Kidney glomerular epithelial cell (primary cell): ENCODE results near the gene CHCHD10.

ENCODE experiments used
- DNase-seq: peaks from one replicate; lab custom pipeline; 2025; lab: John Stamatoyannopoulos, UW

The CHCHD10 gene

GRCh38 chr22:23787600-23787896 lies 19.8 kb upstream of the CHCHD10 start:
- no peak for DNase-seq

GRCh38 chr22:23786752-23787599 lies 19.2 kb upstream of the CHCHD10 start, which contains the start of gene SMARCB1:
TSS of gene SMARCB1 (plus strand) at chr22:23786966. CDS start at chr22:23787170, 204 bp downstream.
- peak; percentile 70 for DNase-seq

GRCh38 chr22:23786261-23786710 lies 18.5 kb upstream of the CHCHD10 start:
- no peak for DNase-seq

DNA sequence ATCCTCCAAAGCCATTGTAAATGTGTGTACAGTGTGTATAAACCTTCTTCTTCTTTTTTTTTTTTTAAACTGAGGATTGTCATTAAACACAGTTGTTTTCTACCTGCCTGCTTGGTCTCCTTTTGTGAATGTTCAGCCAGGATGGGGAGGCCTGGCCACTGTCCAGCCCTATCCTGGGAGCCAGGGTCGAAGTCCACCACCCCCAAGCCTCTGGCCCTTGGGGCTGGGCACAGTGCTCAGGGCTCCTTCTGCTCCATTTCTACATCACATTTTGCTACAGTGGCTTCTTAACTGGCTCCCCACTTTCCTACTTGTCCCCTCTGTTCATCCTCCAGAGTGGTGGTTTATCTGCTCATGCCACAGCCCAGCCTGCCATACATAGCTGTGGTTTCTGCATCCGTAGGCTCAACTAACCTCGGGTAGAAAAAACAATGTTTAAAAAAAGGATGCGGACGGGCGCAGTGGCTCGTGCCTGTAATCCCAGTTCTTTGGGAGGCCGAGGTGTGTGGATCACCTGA lies 16.5 kb upstream of the CHCHD10 start:
- no peak for DNase-seq

- no peak for DNase-seq
These were observed 15.7 kb upstream of the CHCHD10 start for GRCh38 chr22:23783265-23784150.

DNA sequence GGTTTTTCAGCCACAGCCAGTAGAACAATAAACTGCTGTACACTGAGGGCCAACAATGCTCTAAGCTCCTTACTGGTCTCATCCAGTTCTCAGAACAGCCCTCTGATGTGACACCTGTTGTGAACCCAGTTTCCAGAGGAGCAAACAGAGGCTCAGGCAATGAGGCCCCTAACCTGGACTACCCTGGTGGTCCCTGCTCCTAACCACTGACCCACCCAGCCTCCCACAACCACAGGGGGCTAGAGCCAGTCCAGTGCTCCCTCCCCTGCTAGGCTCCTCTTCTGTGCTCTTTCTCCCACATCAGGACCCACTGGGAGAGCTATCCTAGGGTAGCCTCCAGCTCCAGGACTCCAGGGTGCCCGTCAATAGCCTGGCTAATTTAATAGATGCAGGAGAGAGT lies 14.9 kb upstream of the CHCHD10 start:
- no peak for DNase-seq

DNA sequence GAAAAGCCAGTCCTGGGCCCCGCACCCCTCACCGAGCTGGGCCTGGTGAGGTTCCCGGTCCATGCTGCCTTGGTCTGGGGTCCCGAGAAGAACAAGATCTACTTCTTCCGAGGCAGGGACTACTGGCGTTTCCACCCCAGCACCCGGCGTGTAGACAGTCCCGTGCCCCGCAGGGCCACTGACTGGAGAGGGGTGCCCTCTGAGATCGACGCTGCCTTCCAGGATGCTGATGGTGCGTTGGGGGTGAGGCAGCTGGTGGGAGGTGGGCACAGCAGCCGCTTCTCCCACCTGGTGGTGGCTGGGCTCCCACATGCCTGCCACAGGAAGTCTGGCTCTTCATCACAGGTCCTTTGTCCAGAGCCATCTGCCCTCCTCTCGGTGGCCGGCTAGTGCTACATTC lies 14.5 kb upstream of the CHCHD10 start:
- no peak for DNase-seq

DNA sequence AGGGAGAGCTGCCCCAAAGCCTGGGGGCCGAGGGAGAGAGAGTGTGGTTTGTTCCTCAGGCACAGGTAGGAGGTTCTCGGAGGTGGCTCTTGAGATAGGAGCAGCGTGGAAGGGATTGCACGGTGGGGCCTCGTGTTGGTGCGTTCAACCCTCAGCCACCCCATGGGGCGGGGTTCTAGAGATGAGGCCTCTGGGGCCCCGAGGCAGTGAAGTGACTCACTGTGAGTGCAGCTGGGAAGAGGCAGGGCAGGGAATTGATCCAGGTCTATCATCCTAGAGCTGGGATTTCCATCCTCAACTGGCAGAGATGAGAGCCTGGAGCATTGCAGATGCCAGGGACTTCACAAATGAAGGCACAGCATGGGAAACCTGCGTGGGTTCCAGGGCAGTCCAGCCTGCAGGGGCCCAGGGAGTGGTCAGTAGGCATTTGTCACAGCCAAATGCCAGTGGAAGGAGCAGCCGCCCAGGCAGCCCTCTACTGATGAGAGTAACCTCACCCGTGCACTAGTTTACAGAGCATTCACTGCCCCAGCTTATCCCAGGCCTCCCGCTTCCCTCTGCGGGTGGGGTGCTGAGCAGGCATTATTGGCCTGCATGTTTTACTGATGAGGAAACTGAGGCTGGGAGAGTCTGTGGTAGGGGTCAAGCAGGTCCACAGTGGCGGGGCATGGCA lies 13.9 kb upstream of the CHCHD10 start:
- no peak for DNase-seq

DNA sequence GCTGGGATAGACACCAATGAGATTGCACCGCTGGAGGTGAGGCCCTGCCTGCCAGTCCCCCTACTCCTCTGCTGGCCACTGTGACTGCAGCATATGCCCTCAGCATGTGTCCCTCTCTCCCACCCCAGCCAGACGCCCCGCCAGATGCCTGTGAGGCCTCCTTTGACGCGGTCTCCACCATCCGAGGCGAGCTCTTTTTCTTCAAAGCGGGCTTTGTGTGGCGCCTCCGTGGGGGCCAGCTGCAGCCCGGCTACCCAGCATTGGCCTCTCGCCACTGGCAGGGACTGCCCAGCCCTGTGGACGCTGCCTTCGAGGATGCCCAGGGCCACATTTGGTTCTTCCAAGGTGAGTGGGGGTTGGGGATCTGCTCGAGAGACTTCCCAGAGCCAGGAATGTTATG lies 13.3 kb upstream of the CHCHD10 start:
- no peak for DNase-seq

GRCh38 chr22:23780146-23780748 lies 12.5 kb upstream of the CHCHD10 start:
- no peak for DNase-seq

DNA sequence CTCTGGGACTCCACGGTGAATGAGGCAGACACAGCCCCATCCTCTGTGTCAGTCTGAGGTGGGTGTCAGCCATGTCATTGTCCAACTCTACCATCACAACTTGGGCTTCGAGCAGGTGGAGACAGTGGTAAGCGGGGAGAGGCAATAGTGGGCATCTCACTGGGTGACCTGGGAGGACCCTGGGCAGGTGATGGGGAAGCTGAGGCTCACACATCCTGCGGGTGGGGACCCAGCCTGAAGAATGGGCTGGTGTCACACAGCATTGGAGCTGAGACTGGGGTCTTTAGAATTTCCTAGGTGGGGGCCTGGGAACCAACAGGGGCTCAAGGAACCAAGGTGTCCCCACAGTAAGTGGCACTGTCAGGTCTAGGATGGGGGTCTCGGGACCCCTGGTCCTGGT lies 12.0 kb upstream of the CHCHD10 start:
- DNase-seq, result no peak

DNA sequence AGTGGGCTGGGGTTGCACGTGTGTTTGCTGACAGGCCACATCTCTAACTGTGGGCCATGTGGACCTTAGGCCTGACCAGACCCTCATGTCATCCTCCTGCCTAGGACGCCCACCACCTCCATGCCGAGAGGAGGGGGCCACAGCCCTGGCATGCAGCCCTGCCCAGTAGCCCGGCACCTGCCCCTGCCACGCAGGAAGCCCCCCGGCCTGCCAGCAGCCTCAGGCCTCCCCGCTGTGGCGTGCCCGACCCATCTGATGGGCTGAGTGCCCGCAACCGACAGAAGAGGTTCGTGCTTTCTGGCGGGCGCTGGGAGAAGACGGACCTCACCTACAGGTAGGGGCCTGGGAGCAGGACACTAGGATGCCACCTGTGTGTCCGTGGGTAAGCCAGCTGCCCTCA lies 11.3 kb upstream of the CHCHD10 start:
- no peak for DNase-seq

GRCh38 chr22:23778577-23778900 lies 10.8 kb upstream of the CHCHD10 start:
- DNase-seq, result no peak

DNA sequence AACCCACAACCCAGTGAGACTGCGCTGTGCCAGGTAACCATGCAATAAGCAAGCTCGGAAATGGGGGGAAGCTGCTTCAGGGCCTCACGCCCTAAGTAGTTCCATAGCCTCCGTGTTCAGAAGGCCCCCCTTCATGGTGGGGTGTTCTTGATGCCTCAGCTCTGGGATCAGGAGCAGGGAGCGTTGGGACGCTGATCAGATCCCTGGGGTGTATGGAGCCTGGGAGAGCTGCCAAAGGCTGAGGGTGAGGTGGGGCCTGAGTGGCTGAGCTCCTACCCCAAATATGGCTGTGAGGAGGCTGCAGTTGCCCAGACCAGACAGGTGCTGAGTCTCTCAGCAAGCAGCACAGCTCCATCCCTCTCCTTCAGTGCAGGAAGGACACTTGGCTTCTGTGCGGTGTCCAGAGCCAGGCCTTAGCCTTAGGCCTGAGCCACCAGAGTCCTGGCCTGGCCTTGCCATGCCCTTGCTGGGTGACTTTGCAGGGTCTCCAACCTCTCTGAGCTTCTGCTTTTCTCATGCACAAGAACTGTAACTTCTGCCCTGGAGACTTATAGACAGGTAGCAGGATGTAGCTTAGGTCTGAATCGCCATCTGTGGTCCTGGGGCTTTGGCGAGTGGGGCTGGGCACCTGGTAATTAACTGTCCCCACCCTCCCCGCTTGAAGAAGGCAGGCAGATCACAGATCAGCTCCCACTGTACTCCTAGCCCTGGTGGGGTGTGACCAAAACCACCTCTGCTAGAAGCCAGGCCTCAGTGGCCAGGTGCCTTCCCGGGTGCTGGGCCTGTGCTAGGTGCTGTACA lies 10.2 kb upstream of the CHCHD10 start:
- no peak for DNase-seq

- DNase-seq, result no peak
These were observed 8.1 kb upstream of the CHCHD10 start for GRCh38 chr22:23775779-23776375.

- DNase-seq, result no peak
These were observed 7.2 kb upstream of the CHCHD10 start for GRCh38 chr22:23774922-23775436.

DNA sequence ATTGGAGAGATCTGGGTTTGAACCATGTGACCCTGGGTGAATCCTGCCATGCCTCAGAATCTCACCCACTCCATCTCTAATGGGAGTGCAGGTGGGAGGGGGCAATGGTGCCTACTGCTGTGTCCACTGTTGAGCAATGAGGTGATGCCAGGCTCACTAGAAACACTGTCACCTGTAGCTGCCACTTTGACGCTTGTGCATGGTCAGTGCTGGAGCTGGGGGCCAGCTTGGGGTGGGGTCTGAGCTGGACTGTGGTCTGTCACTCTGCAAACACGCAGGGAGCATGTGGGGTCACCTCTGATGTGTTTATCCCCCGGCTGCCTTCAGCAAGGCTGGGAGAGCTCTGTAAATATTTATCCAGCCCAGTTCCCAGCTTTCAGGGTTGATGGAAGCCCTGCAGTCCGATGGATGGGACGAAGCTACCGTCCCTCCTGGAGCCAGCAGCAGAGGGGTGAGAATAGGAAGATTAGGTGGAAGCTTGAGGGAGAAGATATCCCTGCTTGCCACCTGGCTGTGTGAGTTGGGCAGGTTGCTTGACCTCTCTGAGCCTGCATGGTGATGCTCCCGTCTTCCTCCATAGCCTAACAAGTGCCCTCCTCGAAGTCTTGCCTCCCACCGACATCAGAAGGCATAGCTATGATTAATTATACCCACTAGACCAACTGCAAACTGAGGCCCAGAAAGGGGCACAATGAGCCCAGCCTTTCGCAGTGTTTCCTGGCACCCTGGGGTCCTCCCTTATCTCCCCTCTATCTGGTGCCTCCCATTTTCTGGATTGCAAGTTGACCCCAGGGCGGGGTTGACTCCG lies 6.5 kb upstream of the CHCHD10 start:
- DNase-seq, result no peak

- DNase-seq, result no peak
These were observed 5.8 kb upstream of the CHCHD10 start for GRCh38 chr22:23773483-23774113.
